H9 (cell line): ENCODE measurements around the gene G3BP1. TPM values are rescaled to one million over a fixed set of nuclear protein-coding genes. Genes with fewer than 3 reads are reported as not detected.

Experiments used
- DNase-seq: peaks from one replicate; pipeline ENCODE4 v3.0.0-alpha.2; 2017
- H2AFZ ChIP-seq: one replicate; pipeline ENCODE4 v1.6.1; 2013; ENCODE audit warnings: mild to moderate bottlenecking, low read length, control low read depth, moderate library complexity
- H2AK5ac ChIP-seq: 2 replicates; pipeline ENCODE4 v1.6.1; 2013; ENCODE audit warnings: low read length, control low read depth, mixed read lengths; ENCODE audit not compliant: insufficient read length
- H2BK120ac ChIP-seq: one replicate; pipeline ENCODE4 v1.6.1; 2013; ENCODE audit warnings: low read depth, mild to moderate bottlenecking, low read length, control low read depth, inconsistent platforms; ENCODE audit not compliant: poor library complexity, severe bottlenecking
- H2BK12ac ChIP-seq: 2 replicates; pipeline ENCODE4 v1.6.1; 2013; ENCODE audit warnings: low read length, control low read depth, mixed read lengths, low read depth; ENCODE audit not compliant: insufficient read length
- H2BK15ac ChIP-seq: 2 replicates; pipeline ENCODE4 v1.6.1; 2013; ENCODE audit warnings: low read depth, low read length, control low read depth
- H2BK20ac ChIP-seq: one replicate; pipeline ENCODE4 v1.6.1; 2013; ENCODE audit warnings: low read depth, mild to moderate bottlenecking, low read length, control low read depth, inconsistent platforms; ENCODE audit not compliant: poor library complexity, severe bottlenecking
- H2BK5ac ChIP-seq: 2 replicates; pipeline ENCODE4 v1.6.1; 2013; ENCODE audit warnings: low read length, control low read depth, mixed read lengths; ENCODE audit not compliant: insufficient read length
- H3K14ac ChIP-seq: 2 replicates; pipeline ENCODE4 v1.6.1; 2013; ENCODE audit warnings: low read length, control low read depth; ENCODE audit not compliant: insufficient read depth
- H3K18ac ChIP-seq: 2 replicates; pipeline ENCODE4 v1.6.1; 2013; ENCODE audit warnings: low read depth, mild to moderate bottlenecking, mixed read lengths, low read length, control low read depth; ENCODE audit not compliant: insufficient read length
- H3K23ac ChIP-seq: 2 replicates; pipeline ENCODE4 v1.6.1; 2013; ENCODE audit warnings: low read length, control low read depth, mixed read lengths, low read depth; ENCODE audit not compliant: insufficient read length
- H3K23me2 ChIP-seq: 2 replicates; pipeline ENCODE4 v1.6.1; 2013; ENCODE audit warnings: low read depth, mild to moderate bottlenecking, mixed read lengths, low read length, control low read depth; ENCODE audit not compliant: insufficient read length, poor library complexity, severe bottlenecking
- H3K27ac ChIP-seq: 2 replicates; pipeline ENCODE4 v1.5.1; 2013; ENCODE audit warnings: low read length, control low read depth, mixed read lengths, low read depth; ENCODE audit not compliant: insufficient read length
- H3K27me3 ChIP-seq: 2 replicates; pipeline ENCODE4 v1.6.1; 2013; ENCODE audit warnings: low read length, control low read depth, inconsistent platforms; ENCODE audit not compliant: insufficient read depth
- H3K4ac ChIP-seq: 2 replicates; pipeline ENCODE4 v1.6.1; 2013; ENCODE audit warnings: low read depth, mild to moderate bottlenecking, control low read depth, inconsistent platforms, low read length, moderate library complexity
- H3K4me1 ChIP-seq: 2 replicates; pipeline ENCODE4 v1.6.1; 2013; ENCODE audit warnings: low read length, control low read depth, inconsistent platforms; ENCODE audit not compliant: insufficient read depth
- H3K4me2 ChIP-seq: 2 replicates; pipeline ENCODE4 v1.6.1; 2013; ENCODE audit warnings: low read length, control low read depth, mixed read lengths; ENCODE audit not compliant: insufficient read length, insufficient read depth
- H3K56ac ChIP-seq: 2 replicates; pipeline ENCODE4 v1.6.1; 2013; ENCODE audit warnings: low read depth, mild to moderate bottlenecking, mixed read lengths, low read length, control low read depth; ENCODE audit not compliant: insufficient read length
- H3K79me1 ChIP-seq: 2 replicates; pipeline ENCODE4 v1.6.1; 2013; ENCODE audit warnings: low read depth, mild to moderate bottlenecking, moderate library complexity, low read length, control low read depth, inconsistent platforms; ENCODE audit not compliant: insufficient read depth, poor library complexity, severe bottlenecking
- H3K79me2 ChIP-seq: 2 replicates; pipeline ENCODE4 v1.6.1; 2013; ENCODE audit warnings: low read length, control low read depth, inconsistent platforms; ENCODE audit not compliant: insufficient read depth
- H3K9ac ChIP-seq: 2 replicates; pipeline ENCODE4 v1.6.1; 2013; ENCODE audit warnings: low read length, control low read depth, mixed read lengths; ENCODE audit not compliant: insufficient read length; ENCODE audit errors: extremely low read depth
- H3K9me3 ChIP-seq: one replicate; pipeline ENCODE4 v1.6.1; 2013; ENCODE audit warnings: low read depth, low read length, inconsistent platforms; ENCODE audit not compliant: control insufficient read depth
- H3T11ph ChIP-seq: one replicate; pipeline ENCODE4 v1.6.1; 2013; ENCODE audit warnings: mild to moderate bottlenecking, low read length, control low read depth, inconsistent platforms
- H4K20me1 ChIP-seq: one replicate; pipeline ENCODE4 v1.6.1; 2013; ENCODE audit not compliant: control insufficient read depth, insufficient read length, insufficient read depth
- H4K5ac ChIP-seq: 2 replicates; pipeline ENCODE4 v1.6.1; 2013; ENCODE audit warnings: low read depth, mild to moderate bottlenecking, mixed read lengths, low read length, control low read depth; ENCODE audit not compliant: insufficient read length
- H4K8ac ChIP-seq: replicated peaks from 2 replicates; pipeline ENCODE4 v1.6.1; 2013; ENCODE audit warnings: low read length, control low read depth, mixed read lengths, low read depth; ENCODE audit not compliant: insufficient read length
- H4K91ac ChIP-seq: 2 replicates; pipeline ENCODE4 v1.6.1; 2013; ENCODE audit warnings: low read depth, mild to moderate bottlenecking, moderate library complexity, mixed read lengths, low read length, control low read depth; ENCODE audit not compliant: insufficient read length
- H3K27ac Mint-ChIP-seq, 3 experiments: 2 replicates in 2 of 3; 3 replicates in 1 of 3; pipeline ENCODE4 v1.8.0; 2020 to 2021; ENCODE audit warnings: mixed read lengths in 3 of 3, mild to moderate bottlenecking in 1 of 3, moderate library complexity in 1 of 3
- H3K27me3 Mint-ChIP-seq: 2 replicates; pipeline ENCODE4 v1.8.0; 2021; ENCODE audit warnings: low read depth, mild to moderate bottlenecking, moderate library complexity, mixed read lengths
- H3K36me3 Mint-ChIP-seq, 3 experiments: 2 replicates in 2 of 3; 3 replicates in 1 of 3; pipeline ENCODE4 v1.8.0; 2020 to 2021; ENCODE audit warnings: low read depth in 3 of 3, mixed read lengths in 3 of 3; ENCODE audit not compliant: insufficient read depth in 1 of 3
- H3K4me1 Mint-ChIP-seq, 2 experiments: 2 replicates each; pipeline ENCODE4 v1.8.0; 2020; ENCODE audit warnings: mixed read lengths in 2 of 2
- H3K4me3 Mint-ChIP-seq, 2 experiments: 2 replicates in 1 of 2; 3 replicates in 1 of 2; pipeline ENCODE4 v1.8.0; 2020 to 2021; ENCODE audit warnings: mild to moderate bottlenecking in 2 of 2, mixed read lengths in 2 of 2, moderate library complexity in 1 of 2
- H3K9me3 Mint-ChIP-seq, 2 experiments: 2 replicates in 1 of 2; 3 replicates in 1 of 2; pipeline ENCODE4 v1.8.0; 2020; ENCODE audit warnings: mild to moderate bottlenecking in 2 of 2, mixed read lengths in 2 of 2, moderate library complexity in 1 of 2
- CTCF ChIP-seq: fragments of 200-600 bp; sonication (generic); conservative IDR thresholded peaks from 3 replicates; pipeline ENCODE4 v1.8.0; 2021; ENCODE audit warnings: antibody characterized with exemption, mild to moderate bottlenecking
- WGBS: extraction: QIAGEN DNeasy Blood & Tissue Kit; methylation state at CpG from one replicate; pipeline ENCODE4 v1.1.7; 2013; ENCODE audit warnings: missing lambda C conversion rate, low lambda C conversion rate, mixed read lengths; ENCODE audit not compliant: insufficient read length; ENCODE audit errors: extremely low coverage; 5-methylcytosine and 5-hydroxymethylcytosine counted together
- total RNA-seq: library from RNA; stranded (reverse); gene quantifications from 2 replicates; pipeline ENCODE4 v1.2.1, GENCODE V29; 2021

The G3BP1 gene
- total RNA-seq, 1 experiment from 2014 or later, result 439 TPM

GRCh38 chr5:151799407-151799806, 27.7 kb downstream of the G3BP1 start:
- no peaks in the 10 kb centered on the region for H4K20me1 ChIP-seq
- DNase-seq, result no peak
- H3T11ph ChIP-seq, result no peak overlapping the region
- H3K79me2 ChIP-seq, result peaks cover 10% of the 10 kb centered on the region; the same call in 1 of the 2 replicates
- H2BK15ac ChIP-seq, result no peak overlapping the region
- H3K23ac ChIP-seq, result no peak overlapping the region
- H2BK120ac ChIP-seq, result no peak overlapping the region
- H4K91ac ChIP-seq, result no peak overlapping the region
- H3K27ac ChIP-seq, result no peak overlapping the region
- no peaks in the 10 kb centered on the region for H3K23me2 ChIP-seq
- H3K56ac ChIP-seq, result no peak overlapping the region
- no peaks in the 10 kb centered on the region for H3K27me3 ChIP-seq
- no CpG with 5 or more reads among the region's 3 CpGs for WGBS
- no peaks in the 10 kb centered on the region for H3K4me1 Mint-ChIP-seq
- H2AFZ ChIP-seq, result no peak overlapping the region
- H3K4me3 Mint-ChIP-seq, result no peak overlapping the region
- peak overlapping the region in 1 of 3 experiments; percentile 6; a peak in 1 of 7 replicates for H3K27ac Mint-ChIP-seq
- H3K9ac ChIP-seq, result no peak overlapping the region
- no peak overlapping the region for H4K8ac ChIP-seq
- no peak overlapping the region for H3K4ac ChIP-seq
- no peak overlapping the region for H2BK12ac ChIP-seq
- no peaks in the 10 kb centered on the region; the same call in 1 of the 2 replicates for H3K4me1 ChIP-seq
- H2BK20ac ChIP-seq, result no peak overlapping the region
- H3K4me2 ChIP-seq, result no peak overlapping the region
- peaks cover 11% of the 10 kb centered on the region for H3K79me1 ChIP-seq
- no peaks in the 10 kb centered on the region for H3K9me3 ChIP-seq
- no peak for TF ChIP-seq CTCF
- H4K5ac ChIP-seq, result no peak overlapping the region
- no peaks in the 10 kb centered on the region; the same call in 1 of the 2 replicates for H3K27me3 Mint-ChIP-seq
- no peak overlapping the region for H2AK5ac ChIP-seq
- H3K14ac ChIP-seq, result no peak overlapping the region
- H2BK5ac ChIP-seq, result no peak overlapping the region
- no peaks in the 10 kb centered on the region for H3K9me3 Mint-ChIP-seq
- no peak overlapping the region for H3K18ac ChIP-seq
- peaks cover 57 to 94% (median 93%) of the 10 kb centered on the region in 3 experiments for H3K36me3 Mint-ChIP-seq
